ENCODE results near the gene KIF12. TPM values are rescaled to one million over a fixed set of nuclear protein-coding genes. Genes with fewer than 3 reads are reported as not detected.
A peak's percentile ranks its signal among the peaks of the same experiment; 100 is the strongest.

The KIF12 gene
- total and polyA plus RNA-seq, 2 of the 13 experiments (the other 11 are each of a cell fraction or from before 2014, with no cell fraction given) = 1.8 to 12.5 TPM

GRCh38 chr9:114058688-114059046 lies 40.4 kb downstream of the KIF12 start (continued):
- TF ChIP-seq SAFB2 (CRISPR knock-in tag; IDR thresholded peaks at IDR 0.05; ENCODE audit: borderline replicate concordance, low read depth) = no peak
- TF ChIP-seq ZNF446 (CRISPR knock-in tag; IDR thresholded peaks at IDR 0.05) = no peak
- TF ChIP-seq KLF16 (CRISPR knock-in tag; IDR thresholded peaks at IDR 0.05) = no peak
- TF ChIP-seq MAFG (CRISPR knock-in tag; IDR thresholded peaks at IDR 0.05) = no peak
- TF ChIP-seq RCOR2 (CRISPR knock-in tag; IDR thresholded peaks at IDR 0.05) = no peak
- no peak for TF ChIP-seq ZNF331 (CRISPR knock-in tag; IDR thresholded peaks at IDR 0.05)
- no peak for TF ChIP-seq STAG1 (CRISPR knock-in tag; IDR thresholded peaks at IDR 0.05)
- peak; percentile 57; the same call in 1 of the 2 replicates for TF ChIP-seq ETV5 (CRISPR knock-in tag; IDR thresholded peaks at IDR 0.05; ENCODE audit: borderline replicate concordance)
- TF ChIP-seq SIN3A (IDR thresholded peaks at IDR 0.05; ENCODE audit: borderline replicate concordance, low read depth, low read length) = peak; percentile 6; the same call in 1 of the 2 replicates
- no peak for TF ChIP-seq ZNF337 (CRISPR knock-in tag; IDR thresholded peaks at IDR 0.05; ENCODE audit: borderline replicate concordance, low read depth)
- TF ChIP-seq FOSL1 (CRISPR knock-in tag; IDR thresholded peaks at IDR 0.05; ENCODE audit: borderline replicate concordance) = no peak
- no peak for TF ChIP-seq PPARG (CRISPR knock-in tag; conservative IDR thresholded peaks at IDR 0.05)
- no peak for TF ChIP-seq AFF4 (CRISPR knock-in tag; IDR thresholded peaks at IDR 0.05)
- TF ChIP-seq SOX13 (IDR thresholded peaks at IDR 0.05) = no peak
- peak in 1 of 2 experiments; percentile 51; a peak in 2 of 4 replicates for TF ChIP-seq SOX13 (CRISPR knock-in tag; conservative IDR thresholded peaks at IDR 0.05 in 1 of 2, IDR thresholded peaks at IDR 0.05 in 1 of 2)
- TF ChIP-seq ZFP36L2 (CRISPR knock-in tag; IDR thresholded peaks at IDR 0.05) = no peak
- TF ChIP-seq ZNF101 (CRISPR knock-in tag; IDR thresholded peaks at IDR 0.05; ENCODE audit: borderline replicate concordance, low read depth) = no peak
- no peak for TF ChIP-seq SUZ12 (IDR thresholded peaks at IDR 0.05; ENCODE audit: low read depth, low read length)
- 0 out of 2 replicates have a peak, but pooled peaks have one; percentile 34 for TF ChIP-seq ZNF614 (CRISPR knock-in tag; IDR thresholded peaks at IDR 0.05; ENCODE audit: borderline replicate concordance)
- TF ChIP-seq SRSF4 (IDR thresholded peaks at IDR 0.05; ENCODE audit: low read depth, low read length, poor library complexity, severe bottlenecking) = no peak
- no peak for TF ChIP-seq XBP1 (CRISPR knock-in tag; IDR thresholded peaks at IDR 0.05)
- no peak for TF ChIP-seq ZNF274 (CRISPR knock-in tag; IDR thresholded peaks at IDR 0.05)
- TF ChIP-seq YEATS2 (CRISPR knock-in tag; IDR thresholded peaks at IDR 0.05; ENCODE audit: borderline replicate concordance) = no peak
- no peak for TF ChIP-seq ZNF460 (CRISPR knock-in tag; IDR thresholded peaks at IDR 0.05; ENCODE audit: borderline replicate concordance)
- no peak for TF ChIP-seq HNF4A (CRISPR knock-in tag; IDR thresholded peaks at IDR 0.05)
